Posterior cingulate gyrus (tissue), 11 donors: Measurements from ENCODE around the gene RGS6.
A peak's percentile ranks its signal among the peaks of the same experiment; 100 is the strongest.

Source experiments
- DNase-seq, 10 donors: peaks; one replicate each; pipeline versions ENCODE4 v3.0.0 to v3.0.0-alpha.2; 2020 to 2021; ENCODE audit warnings: mixed read lengths in 3 of 10
- intact Hi-C: fragments of 100-400 bp; cut with DNase I; formaldehyde crosslinking; loops from one replicate; pipeline ENCODE4 v1.15.1; 2023

The RGS6 gene

GRCh38 chr14:72215080-72215479 is 282.9 kb downstream of the RGS6 start:
- DNase-seq = no peak
- intact Hi-C loops = no loop called here

- intact Hi-C loops = no loop called here
- DNase-seq = no peak
These were observed 284.9 kb downstream of the RGS6 start for GRCh38 chr14:72217135-72217534.

- intact Hi-C loops = no loop called here
- no peak for DNase-seq
These were observed 289.8 kb downstream of the RGS6 start for GRCh38 chr14:72222046-72222445.

- intact Hi-C loops = no loop called here
- DNase-seq = peak in 2 of 10 donors; percentile 64 to 76
These were observed 304.4 kb downstream of the RGS6 start for GRCh38 chr14:72236629-72237028.

GRCh38 chr14:72237722-72238666 is 305.8 kb downstream of the RGS6 start:
- intact Hi-C loops = no loop called here
- DNase-seq = no peak

DNA sequence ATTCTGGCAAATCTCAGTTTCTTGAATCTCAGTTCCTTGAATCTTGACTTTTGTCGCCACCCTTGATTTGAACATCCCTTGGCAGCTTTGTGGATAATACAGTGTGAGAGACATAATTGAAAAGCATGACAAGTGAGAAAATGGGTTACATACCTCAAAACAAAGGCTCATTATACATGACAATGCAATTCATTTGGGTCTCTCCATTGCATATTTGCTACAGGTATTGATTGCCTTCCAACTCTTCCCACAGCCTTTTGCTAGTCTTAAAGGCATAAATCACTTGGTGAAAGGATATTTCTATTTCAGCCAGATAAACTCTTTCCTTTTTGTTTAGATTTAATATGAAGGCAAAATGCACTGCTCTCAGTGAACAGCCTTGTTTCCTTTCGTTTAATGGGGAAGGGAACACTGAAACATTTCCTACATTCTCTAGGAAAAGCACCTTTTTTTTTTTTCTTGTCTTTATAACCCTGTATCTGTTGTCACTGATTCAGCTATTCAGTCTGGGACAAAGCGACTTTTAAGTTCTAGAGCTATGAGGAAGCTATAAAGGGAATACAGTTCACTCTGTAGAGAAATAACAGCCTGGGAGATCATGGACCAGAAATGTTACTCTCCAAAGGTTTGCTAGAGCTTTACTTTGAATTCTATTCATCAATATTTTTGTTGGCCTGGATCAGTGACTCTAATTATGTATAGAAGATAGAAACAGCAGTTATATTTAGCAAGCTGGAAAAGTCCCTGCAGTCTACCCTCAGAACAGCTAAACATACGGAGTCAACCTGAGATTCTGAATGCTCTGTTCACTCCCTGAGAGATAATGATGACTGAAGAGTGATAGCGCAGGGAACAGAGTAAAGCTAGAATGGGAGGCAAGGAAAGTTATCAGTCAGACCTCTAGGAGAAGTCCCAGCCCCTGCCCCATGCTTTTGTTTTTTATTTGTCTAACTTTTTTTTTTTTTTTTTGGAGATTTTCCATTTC is 311.4 kb downstream of the RGS6 start:
- DNase-seq = no peak
- intact Hi-C loops = no loop called here

DNA sequence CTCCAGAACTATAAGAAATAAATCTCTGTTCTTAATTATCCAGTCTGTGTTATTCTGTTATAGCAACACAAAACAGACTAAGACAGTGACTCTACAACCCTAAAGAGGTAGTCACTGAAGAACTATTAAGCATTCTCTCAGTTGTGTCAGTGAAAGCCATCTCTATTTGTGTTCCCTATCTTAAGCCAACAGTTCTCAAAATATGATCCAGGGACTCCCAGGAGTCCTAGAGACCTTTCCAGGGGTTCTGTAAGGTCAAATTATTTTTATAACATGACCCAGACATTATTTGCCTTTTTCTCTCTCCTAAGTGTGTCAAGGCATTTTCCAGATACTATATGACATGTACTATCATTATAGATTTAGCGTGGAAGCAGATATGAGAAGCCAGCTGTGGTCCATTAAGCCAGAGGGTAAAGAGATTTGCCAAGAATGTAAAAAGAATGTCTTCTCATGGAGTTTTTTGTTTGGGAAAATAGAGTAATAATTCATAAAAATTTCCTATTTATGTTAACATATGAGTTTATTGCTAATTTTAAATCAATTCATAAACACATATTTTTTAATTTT is 315.8 kb downstream of the RGS6 start:
- intact Hi-C loops = no loop called here

DNA sequence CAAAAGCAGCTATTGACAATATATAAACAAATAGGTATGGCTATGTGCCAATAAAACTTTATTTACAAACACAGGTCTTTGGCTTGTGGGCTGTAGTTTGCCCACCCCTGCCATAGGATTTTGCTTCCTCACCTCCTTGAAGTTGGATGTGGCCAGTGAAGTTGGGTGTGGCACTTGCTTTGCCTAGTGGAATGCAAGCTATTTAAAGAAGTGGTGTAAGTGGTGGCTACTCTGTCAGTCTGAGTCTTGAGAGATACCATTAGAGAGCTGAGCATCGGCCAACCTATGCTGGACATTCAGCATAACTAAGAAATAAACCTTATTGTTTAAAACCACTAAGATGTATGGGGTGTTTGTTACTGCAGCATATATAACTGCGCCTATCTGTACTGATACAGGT is 321.3 kb downstream of the RGS6 start:
- DNase-seq = no peak
- intact Hi-C loops = no loop called here

More for the DNA sequence above, 315.8 kb downstream of the RGS6 start:
- no peak for DNase-seq

DNA sequence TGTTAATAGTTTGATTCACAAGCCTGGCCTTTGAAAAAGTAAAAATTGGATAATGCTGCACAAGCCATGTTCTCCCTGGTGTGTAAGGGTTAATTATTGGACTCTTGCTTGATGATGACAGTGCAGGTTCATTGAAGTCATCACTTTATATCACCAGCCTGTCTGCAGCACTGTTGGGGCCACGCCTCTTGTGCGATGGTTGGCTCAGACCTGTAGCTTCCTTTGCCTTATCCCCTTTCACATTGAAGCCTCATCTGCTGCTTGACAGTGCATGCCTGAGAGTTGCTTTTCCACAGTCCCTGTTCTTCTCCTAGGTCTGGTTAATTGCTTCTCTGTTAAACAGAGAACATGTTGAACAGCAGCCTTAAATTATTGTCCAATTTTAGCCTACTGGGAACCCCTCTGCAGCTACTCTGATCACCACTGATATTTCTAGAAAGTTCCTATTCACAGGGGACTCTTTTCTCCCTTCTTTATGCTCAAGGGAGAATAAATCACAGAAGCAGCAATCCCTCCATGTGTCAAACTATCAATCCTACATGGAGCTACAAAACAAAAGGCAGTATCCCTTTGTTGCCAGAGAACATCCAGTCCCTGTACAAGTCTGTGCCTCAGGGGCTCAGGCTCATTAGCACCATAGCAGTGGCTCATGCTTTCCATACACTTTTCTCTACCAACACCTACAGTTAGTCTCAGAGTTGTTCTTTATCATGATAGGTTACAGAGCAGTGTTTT is 322.1 kb downstream of the RGS6 start:
- intact Hi-C loops = no loop called here
- no peak for DNase-seq

DNA sequence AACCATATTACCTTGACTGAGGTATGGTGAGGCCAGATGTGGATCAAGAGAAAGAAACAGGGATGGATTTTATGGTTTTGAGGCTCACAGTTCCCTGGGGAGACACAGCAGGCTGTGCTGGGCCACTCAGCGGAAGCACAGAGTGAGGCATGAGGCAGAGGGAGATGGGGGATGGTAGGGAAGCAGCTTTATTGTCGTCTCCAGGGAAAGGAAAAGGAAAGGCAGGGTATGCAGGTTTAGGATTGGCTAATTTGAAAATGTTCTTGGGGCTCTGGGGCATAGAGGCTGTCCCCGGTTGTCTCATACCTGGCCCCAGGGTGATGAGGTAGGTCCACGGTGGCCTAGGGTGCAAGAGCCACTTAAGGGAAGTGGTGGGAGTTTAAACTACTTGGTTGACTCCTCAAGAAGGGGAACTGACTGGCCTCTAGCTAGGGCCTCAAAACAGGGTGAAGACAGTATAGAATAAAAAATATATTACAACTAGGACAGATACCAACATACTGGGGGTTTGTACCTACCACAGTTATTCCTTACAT is 322.8 kb downstream of the RGS6 start:
- intact Hi-C loops = no loop called here
- no peak for DNase-seq

- no peak for DNase-seq
- intact Hi-C loops = no loop called here
These were observed 323.8 kb downstream of the RGS6 start for GRCh38 chr14:72256055-72256454.

GRCh38 chr14:72261068-72261467 is 328.8 kb downstream of the RGS6 start:
- intact Hi-C loops = no loop called here
- no peak for DNase-seq

- intact Hi-C loops = no loop called here
- no peak for DNase-seq
These were observed 330.5 kb downstream of the RGS6 start for GRCh38 chr14:72262771-72263170.

DNA sequence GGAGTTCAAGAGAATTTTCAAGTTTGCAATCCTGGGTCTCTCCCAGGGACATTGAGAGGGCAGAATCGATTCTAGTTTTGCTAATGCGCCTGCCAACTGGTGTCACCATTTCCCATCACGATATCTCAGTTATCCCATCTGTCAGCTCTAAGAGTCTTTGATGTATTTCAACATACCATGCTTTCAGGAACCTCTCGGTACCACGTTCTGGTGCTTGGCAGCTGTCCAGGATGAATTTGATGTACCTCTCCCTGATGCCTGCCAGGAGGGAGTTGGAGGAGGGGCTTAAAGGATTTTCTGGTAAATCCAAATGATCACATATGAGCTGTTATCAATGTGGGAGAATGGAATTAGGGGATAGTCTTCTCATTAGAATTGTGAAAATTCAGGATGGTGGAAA is 332.5 kb downstream of the RGS6 start:
- DNase-seq = no peak
- intact Hi-C loops = no loop called here

- peak in 2 of 10 donors; percentile 5 to 8 for DNase-seq
- intact Hi-C loops = no loop called here
These were observed 338.0 kb downstream of the RGS6 start for GRCh38 chr14:72270147-72270727.

DNA sequence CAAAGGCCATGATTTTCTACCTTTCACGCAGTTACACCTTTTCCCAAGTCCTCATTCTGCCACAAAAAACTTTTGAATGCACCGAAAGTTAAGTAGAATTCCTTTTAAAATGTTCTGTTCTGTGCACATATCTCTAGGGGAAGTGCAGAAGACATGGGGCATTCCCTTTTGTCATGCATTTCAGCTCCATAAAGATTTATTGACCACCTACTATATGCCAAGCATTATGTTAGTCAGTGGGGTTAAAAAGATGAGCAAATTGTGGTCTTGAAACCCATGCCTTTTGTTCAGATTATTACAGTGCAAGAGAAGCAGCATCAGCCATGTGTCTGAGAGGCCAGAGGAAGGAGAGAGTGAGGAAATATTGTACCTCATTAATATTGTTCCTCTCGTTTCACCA is 338.5 kb downstream of the RGS6 start:
- intact Hi-C loops = no loop called here
- DNase-seq = no peak

- no peak for DNase-seq
- intact Hi-C loops = no loop called here
These were observed 343.0 kb downstream of the RGS6 start for GRCh38 chr14:72275242-72275641.

GRCh38 chr14:72278316-72278715 is 346.1 kb downstream of the RGS6 start:
- no peak for DNase-seq
- intact Hi-C loops = no loop called here

DNA sequence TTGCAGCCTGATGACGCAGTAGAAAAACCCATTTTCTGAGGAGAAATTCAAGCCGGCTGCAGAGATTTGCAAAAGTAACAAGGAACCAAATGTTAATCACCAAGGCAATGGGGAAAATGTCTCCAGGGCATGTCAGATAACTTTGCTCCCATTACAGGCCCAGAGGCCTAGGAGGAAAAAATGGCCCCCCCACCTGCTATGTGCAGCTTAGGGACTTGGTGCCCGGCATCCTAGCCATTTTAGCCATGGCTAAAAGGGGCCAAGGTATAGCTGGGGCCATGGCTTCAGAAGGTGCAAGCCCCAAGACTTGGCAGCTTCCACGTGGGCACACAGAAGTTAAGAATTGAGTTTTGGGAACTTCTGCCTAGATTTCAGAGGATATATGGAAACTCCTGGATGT is 351.9 kb downstream of the RGS6 start:
- intact Hi-C loops = no loop called here

More for the DNA sequence above, 351.9 kb downstream of the RGS6 start:
- no peak for DNase-seq
